Fibroblast of mammary gland (primary cell): ENCODE measurements around the gene IL15.

Experiments
- DNase-seq: peaks from one replicate; pipeline ENCODE4 v3.0.0-alpha.2; 2010; ENCODE audit warnings: low read depth
- H3K4me3 ChIP-seq: 2 replicates; pipeline ENCODE4 v1.5.1; 2011; ENCODE audit warnings: low read depth, mild to moderate bottlenecking, low read length, moderate library complexity; ENCODE audit not compliant: control insufficient read depth
- CTCF ChIP-seq: conservative IDR thresholded peaks from 2 replicates; pipeline ENCODE4 v1.5.1; 2011; ENCODE audit warnings: low read depth, low read length, inconsistent platforms; ENCODE audit not compliant: control insufficient read depth, insufficient read depth

IL15 gene

GRCh38 chr4:141636771-141637460 is 533 bp downstream of the IL15 start:
- peak; percentile 40 for DNase-seq
- H3K4me3 ChIP-seq, result peak overlapping the region; percentile 82
- TF ChIP-seq CTCF, result no peak

GRCh38 chr4:141637565-141637964 is 1.2 kb downstream of the IL15 start:
- TF ChIP-seq CTCF, result no peak
- DNase-seq, result no peak
- H3K4me3 ChIP-seq, result peak overlapping the region; percentile 82

- no peak for DNase-seq
These were observed 1.8 kb downstream of the IL15 start for GRCh38 chr4:141638230-141638629.

GRCh38 chr4:141640696-141641095 is 4.3 kb downstream of the IL15 start:
- no peak for DNase-seq
- no peak for TF ChIP-seq CTCF
- H3K4me3 ChIP-seq, result no peak overlapping the region

More at GRCh38 chr4:141638230-141638629, 1.8 kb downstream of the IL15 start:
- H3K4me3 ChIP-seq, result no peak overlapping the region
- TF ChIP-seq CTCF, result no peak

GRCh38 chr4:141642063-141642462 is 5.7 kb downstream of the IL15 start:
- H3K4me3 ChIP-seq, result no peak overlapping the region
- no peak for TF ChIP-seq CTCF
- no peak for DNase-seq

GRCh38 chr4:141642711-141643110 is 6.3 kb downstream of the IL15 start:
- peak; percentile 39 for DNase-seq
- TF ChIP-seq CTCF, result no peak
- H3K4me3 ChIP-seq, result no peak overlapping the region
